Right cardiac atrium (tissue), 5 donors: ENCODE measurements around the gene ZNF148. TPM values are rescaled to one million over a fixed set of nuclear protein-coding genes. Genes with fewer than 3 reads are reported as not detected.
A peak's percentile ranks its signal among the peaks of the same experiment; 100 is the strongest.

Source experiments
- ATAC-seq, 2 donors: fragments of 200-7000 bp; cut with Tn5 transposase; one replicate each; pipeline versions ENCODE4 v1.8.0 to v1.9.1; 2020; ENCODE audit warnings: moderate library complexity in 2 of 2, mild to moderate bottlenecking in 1 of 2
- DNase-seq, 3 donors: peaks; one replicate each; pipeline ENCODE4 v3.0.0-alpha.2; 2020
- H3K27ac ChIP-seq: one replicate; pipeline ENCODE4 v1.5.1; 2013; ENCODE audit warnings: mild to moderate bottlenecking, low read length, control low read depth, moderate library complexity
- H3K27me3 ChIP-seq: one replicate; pipeline ENCODE4 v1.6.1; 2013; ENCODE audit not compliant: control insufficient read depth, insufficient read depth
- H3K4me1 ChIP-seq: one replicate; pipeline ENCODE4 v1.6.1; 2013; ENCODE audit warnings: low read length; ENCODE audit not compliant: control insufficient read depth, insufficient read depth
- H3K4me3 ChIP-seq: one replicate; pipeline ENCODE4 v1.5.1; 2013; ENCODE audit warnings: low read length, control low read depth
- H3K9me3 ChIP-seq: one replicate; pipeline ENCODE4 v1.6.1; 2013; ENCODE audit warnings: low read length; ENCODE audit not compliant: control insufficient read depth
- WGBS: extraction: QIAGEN DNeasy Blood & Tissue Kit; methylation state at CpG from one replicate; pipeline ENCODE4 v1.1.7; 2013; 5-methylcytosine and 5-hydroxymethylcytosine counted together
- intact Hi-C, 4 donors: fragments of 100-400 bp; cut with DNase I; formaldehyde crosslinking; loops; one replicate each; pipeline versions ENCODE4 v1.11.0 to v1.14.0; 2022 to 2023
- polyA plus RNA-seq: library from polyadenylated mRNA; stranded (reverse); fragments of 200-250 nt; gene quantifications from one replicate; pipeline ENCODE4 v1.2.3, GENCODE V29; 2013
- total RNA-seq, 4 donors: library from RNA; stranded (reverse); fragmentation: NEBNext Ultra II Directional; extraction: Animal tissue kit (Norgen Biotek cat#: 25700); gene quantifications; one replicate each; pipeline ENCODE4 v1.2.1, GENCODE V29; 2021
- donor health status: healthy with polysubstance abuse.
- donor health status: DM: no; HTN: yes; CAD: no.
- donor health status: DM: no; HTN: no; CAD: no.
- donor health status: DM: no; HTN: yes; CAD: no; lungs with severe emphysema.
- donor health status: DM: yes; HTN: yes; CAD: no.

The ZNF148 gene
- total and polyA plus RNA-seq, 5 donors, result 5.3 to 51.6 (median 45.7) TPM

- no peaks in the 10 kb centered on the region for H3K9me3 ChIP-seq
- H3K4me1 ChIP-seq, result no peaks in the 10 kb centered on the region
- H3K27ac ChIP-seq, result no peak overlapping the region
- 97% methylated on average over 2 of the region's 2 CpGs for WGBS
- intact Hi-C loops, result no loop called here
- DNase-seq (no peak), ATAC-seq (peak in 1 of 2 donors; percentile 55)
- no peak overlapping the region for H3K4me3 ChIP-seq
- no peaks in the 10 kb centered on the region for H3K27me3 ChIP-seq
These were observed 94.3 kb downstream of the ZNF148 start for GRCh38 chr3:125280668-125281361.

DNA sequence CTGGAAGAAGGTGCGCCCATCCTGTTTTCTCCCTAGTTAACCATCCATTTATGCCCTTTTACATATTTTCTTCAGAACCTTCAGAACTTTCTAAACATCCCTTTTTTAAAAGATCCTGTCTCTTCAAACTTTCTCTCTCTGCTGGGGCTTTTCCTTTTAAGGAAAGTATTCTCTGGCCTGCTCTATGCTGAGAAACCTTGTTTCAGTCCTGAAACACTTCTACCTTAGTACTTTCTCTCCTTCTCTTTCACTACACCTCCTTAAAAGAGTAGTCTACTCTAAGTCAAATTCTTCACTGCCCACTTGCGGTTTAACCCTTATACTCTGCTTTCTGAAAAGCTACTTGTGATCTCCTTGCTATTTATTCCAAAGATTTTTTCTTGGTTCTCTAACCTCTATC, 97.0 kb downstream of the ZNF148 start:
- no peak overlapping the region for H3K4me3 ChIP-seq
- no peaks in the 10 kb centered on the region for H3K9me3 ChIP-seq
- 97% methylated on average over 2 of the region's 2 CpGs for WGBS
- H3K4me1 ChIP-seq, result no peaks in the 10 kb centered on the region
- ATAC-seq (no peak), DNase-seq (no peak)
- no peak overlapping the region for H3K27ac ChIP-seq
- H3K27me3 ChIP-seq, result no peaks in the 10 kb centered on the region
- intact Hi-C loops, result no loop called here

DNA sequence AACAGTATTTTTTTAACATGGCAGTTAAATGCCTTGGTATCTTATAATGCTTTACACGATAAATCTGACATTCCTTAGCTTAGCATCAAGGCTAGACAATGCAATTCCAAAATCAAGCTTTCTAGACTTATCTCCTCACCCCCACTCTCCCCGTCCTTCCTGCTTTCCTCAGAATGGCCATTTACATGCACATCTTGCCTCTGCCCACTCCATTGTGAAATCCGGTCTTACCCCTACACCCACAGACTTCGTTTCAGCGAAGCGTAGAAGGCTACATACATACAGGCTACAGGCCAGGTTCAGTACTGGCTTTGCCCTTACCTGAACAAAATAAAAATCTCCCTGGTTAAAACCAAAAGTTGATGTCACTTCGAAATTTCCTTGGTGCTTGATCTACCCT, 104.0 kb downstream of the ZNF148 start:
- no peak overlapping the region for H3K27ac ChIP-seq
- 75% methylated on average over 7 of the region's 7 CpGs for WGBS
- ATAC-seq, result no peak

DNA sequence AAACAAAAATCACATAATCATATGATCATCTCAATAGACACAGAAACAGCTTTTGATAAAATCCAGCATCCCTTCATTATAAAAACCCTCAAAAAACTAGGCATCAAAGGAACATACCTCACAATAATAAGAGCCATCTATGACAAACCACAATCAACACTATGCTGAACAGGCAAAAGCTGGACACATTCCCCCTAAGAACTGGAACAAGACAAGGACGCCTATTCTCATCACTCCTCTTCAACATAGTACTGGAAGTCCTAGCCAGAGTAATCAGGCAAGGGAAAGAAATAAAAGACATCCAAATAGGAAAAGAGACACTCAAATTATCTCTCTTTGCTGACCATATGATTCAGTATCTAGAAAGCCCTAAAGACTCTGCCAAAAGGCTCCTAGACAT, 107.7 kb downstream of the ZNF148 start:
- DNase-seq, result no peak
- no peak overlapping the region for H3K4me3 ChIP-seq
- no peaks in the 10 kb centered on the region for H3K9me3 ChIP-seq
- no peak for ATAC-seq
- H3K4me1 ChIP-seq, result no peaks in the 10 kb centered on the region
- intact Hi-C loops, result no loop called here
- H3K27ac ChIP-seq, result no peak overlapping the region
- H3K27me3 ChIP-seq, result no peaks in the 10 kb centered on the region
- WGBS, result 66% methylated on average over 1 of the region's 1 CpG

More for the DNA sequence above, 104.0 kb downstream of the ZNF148 start:
- Histone ChIP-seq H3K4me3 (no peak overlapping the region), H3K27me3 (no peaks in the 10 kb centered on the region), H3K4me1 (no peaks in the 10 kb centered on the region), H3K9me3 (no peaks in the 10 kb centered on the region)
- intact Hi-C loops, result no loop called here
- DNase-seq, result no peak

GRCh38 chr3:125266971-125267370, 108.2 kb downstream of the ZNF148 start:
- H3K4me1 ChIP-seq, result no peaks in the 10 kb centered on the region
- no peaks in the 10 kb centered on the region for H3K27me3 ChIP-seq
- no peaks in the 10 kb centered on the region for H3K9me3 ChIP-seq
- intact Hi-C loops, result no loop called here
- ATAC-seq (no peak), DNase-seq (no peak)
- no peak overlapping the region for H3K4me3 ChIP-seq
- H3K27ac ChIP-seq, result no peak overlapping the region
- 72% methylated on average over 3 of the region's 3 CpGs for WGBS

GRCh38 chr3:125262161-125262560, 113.0 kb downstream of the ZNF148 start:
- H3K27ac ChIP-seq, result no peak overlapping the region
- H3K4me3 ChIP-seq, result no peak overlapping the region
- no peaks in the 10 kb centered on the region for H3K4me1 ChIP-seq
- 74% methylated on average over 1 of the region's 1 CpG for WGBS
- ATAC-seq (no peak), DNase-seq (no peak)
- no peaks in the 10 kb centered on the region for H3K9me3 ChIP-seq
- intact Hi-C loops, result no loop called here
- H3K27me3 ChIP-seq, result no peaks in the 10 kb centered on the region

DNA sequence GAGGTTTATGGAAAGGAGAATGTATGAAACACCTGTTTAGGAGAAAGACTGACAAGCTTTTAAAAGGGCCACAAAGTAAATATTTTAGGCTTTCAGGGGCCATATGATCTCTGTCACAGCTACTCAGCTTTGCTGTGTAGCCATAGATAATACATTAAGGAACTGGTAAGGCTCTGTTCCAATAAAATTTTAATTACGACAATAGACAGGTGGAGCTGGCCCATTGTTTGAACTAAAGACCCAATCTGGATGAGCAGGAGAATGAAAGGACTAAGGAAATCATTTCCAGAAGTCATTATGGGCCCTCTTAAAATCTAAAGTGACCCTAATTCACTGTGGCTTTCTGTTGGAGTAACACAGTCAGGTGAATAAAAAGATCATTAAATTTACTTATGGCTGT, 114.1 kb downstream of the ZNF148 start:
- H3K4me1 ChIP-seq, result no peaks in the 10 kb centered on the region
- intact Hi-C loops, result no loop called here
- ATAC-seq (no peak), DNase-seq (no peak)
- WGBS, result 85% methylated on average over 1 of the region's 1 CpG
- no peak overlapping the region for H3K27ac ChIP-seq
- H3K9me3 ChIP-seq, result no peaks in the 10 kb centered on the region
- no peaks in the 10 kb centered on the region for H3K27me3 ChIP-seq
- no peak overlapping the region for H3K4me3 ChIP-seq

GRCh38 chr3:125260158-125260557, 115.0 kb downstream of the ZNF148 start:
- Histone ChIP-seq H3K4me1 (no peaks in the 10 kb centered on the region), H3K4me3 (no peak overlapping the region), H3K27ac (no peak overlapping the region), H3K9me3 (no peaks in the 10 kb centered on the region), H3K27me3 (no peaks in the 10 kb centered on the region)
- WGBS, result 98% methylated on average over 2 of the region's 2 CpGs
- ATAC-seq (no peak), DNase-seq (no peak)
- intact Hi-C loops, result no loop called here

DNA sequence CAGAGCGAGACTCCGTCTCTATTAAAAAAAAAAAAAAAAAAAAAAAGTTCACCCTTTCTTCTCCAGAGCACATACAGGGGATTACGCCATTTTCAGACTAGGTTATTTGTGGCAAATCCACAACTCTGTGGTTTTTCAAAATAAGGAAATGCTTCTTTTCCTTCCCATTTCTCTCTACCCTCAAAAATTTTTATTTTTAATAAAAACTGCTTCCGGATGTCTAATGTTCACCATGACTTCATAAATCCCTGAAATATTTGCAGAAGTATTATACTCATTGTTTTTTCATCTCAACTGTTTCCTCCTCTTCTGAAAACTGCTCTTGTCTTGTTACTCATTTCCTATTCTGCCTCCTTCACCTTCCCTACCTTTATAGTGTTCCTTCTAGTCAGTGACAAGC, 117.6 kb downstream of the ZNF148 start:
- H3K27ac ChIP-seq, result no peak overlapping the region
- no peak overlapping the region for H3K4me3 ChIP-seq
- 88% methylated on average over 4 of the region's 4 CpGs for WGBS
- intact Hi-C loops, result no loop called here
- no peak for DNase-seq
- H3K4me1 ChIP-seq, result no peaks in the 10 kb centered on the region
- no peak for ATAC-seq
- no peaks in the 10 kb centered on the region for H3K9me3 ChIP-seq
- no peaks in the 10 kb centered on the region for H3K27me3 ChIP-seq

DNA sequence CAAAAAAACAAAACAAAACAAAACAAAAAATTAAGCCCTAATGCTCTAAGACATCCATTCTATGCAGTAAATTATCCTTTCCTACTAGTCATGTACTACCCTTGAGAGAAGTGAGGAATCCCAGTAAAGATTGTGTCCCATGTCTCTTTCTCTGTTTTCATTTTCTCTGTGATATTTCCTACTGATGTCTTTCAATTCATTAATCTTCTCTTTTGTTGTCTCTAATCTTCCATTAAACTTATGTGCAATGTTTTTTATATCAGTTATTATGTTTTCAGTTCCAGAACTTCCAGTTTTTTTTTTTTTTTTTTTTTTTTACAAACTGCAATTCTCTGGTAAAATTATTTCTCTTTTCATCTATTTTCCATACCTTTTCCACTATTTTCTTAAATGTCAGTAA, 118.5 kb downstream of the ZNF148 start:
- H3K4me3 ChIP-seq, result no peak overlapping the region
- H3K4me1 ChIP-seq, result no peaks in the 10 kb centered on the region
- DNase-seq (no peak), ATAC-seq (no peak)
- H3K27ac ChIP-seq, result no peak overlapping the region
- no peaks in the 10 kb centered on the region for H3K9me3 ChIP-seq
- no peaks in the 10 kb centered on the region for H3K27me3 ChIP-seq
- intact Hi-C loops, result no loop called here

- H3K27me3 ChIP-seq, result no peaks in the 10 kb centered on the region
- no peak overlapping the region for H3K27ac ChIP-seq
- no peaks in the 10 kb centered on the region for H3K9me3 ChIP-seq
- DNase-seq (no peak), ATAC-seq (no peak)
- no peak overlapping the region for H3K4me3 ChIP-seq
- WGBS, result 88% methylated on average over 2 of the region's 2 CpGs
- no peaks in the 10 kb centered on the region for H3K4me1 ChIP-seq
- intact Hi-C loops, result no loop called here
These were observed 124.2 kb downstream of the ZNF148 start for GRCh38 chr3:125250973-125251372.

DNA sequence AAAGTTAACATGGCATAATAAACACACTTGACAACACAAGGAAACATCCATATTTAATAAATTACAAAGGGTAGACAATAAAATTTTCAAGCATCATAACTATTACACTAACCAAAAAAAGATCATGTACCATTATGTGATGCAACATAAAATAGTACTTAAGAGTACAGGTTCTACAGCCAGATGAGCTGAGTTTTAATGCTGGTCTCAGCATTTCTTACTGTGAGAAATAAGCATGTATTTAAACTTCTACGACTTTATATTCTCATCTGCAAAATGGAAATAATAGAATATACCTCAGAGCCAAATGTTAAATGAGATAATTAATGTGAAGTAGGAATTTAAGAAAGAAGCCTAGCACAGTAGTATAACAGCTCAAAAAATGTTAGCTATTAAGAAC, 128.9 kb downstream of the ZNF148 start:
- WGBS, result 95% methylated on average over 1 of the region's 1 CpG
- no peaks in the 10 kb centered on the region for H3K27me3 ChIP-seq
- no peak overlapping the region for H3K4me3 ChIP-seq
- intact Hi-C loops, result no loop called here
- no peak overlapping the region for H3K27ac ChIP-seq
- H3K9me3 ChIP-seq, result no peaks in the 10 kb centered on the region
- ATAC-seq (no peak), DNase-seq (no peak)
- H3K4me1 ChIP-seq, result no peaks in the 10 kb centered on the region
